Ammon's horn (tissue), 1 donor: ENCODE results near the gene GLDN.

Experiments
- DNase-seq: peaks from one replicate; pipeline ENCODE4 v3.0.0-alpha.2; 2016; ENCODE audit warnings: low spot score

Gene GLDN

GRCh38 chr15:51322621-51323296 lies 18.7 kb upstream of the GLDN start:
- peak; percentile 39 for DNase-seq

GRCh38 chr15:51323749-51324148 lies 17.7 kb upstream of the GLDN start:
- no peak for DNase-seq

GRCh38 chr15:51325167-51325566 lies 16.3 kb upstream of the GLDN start:
- DNase-seq: no peak

GRCh38 chr15:51327081-51327480 lies 14.4 kb upstream of the GLDN start:
- no peak for DNase-seq

- no peak for DNase-seq
These were observed 12.5 kb upstream of the GLDN start for GRCh38 chr15:51328926-51329325.

- DNase-seq: no peak
These were observed 10.3 kb upstream of the GLDN start for GRCh38 chr15:51331141-51331540.

GRCh38 chr15:51332206-51333147 lies 9.0 kb upstream of the GLDN start:
- DNase-seq: peak; percentile 66

- DNase-seq: no peak
These were observed 7.9 kb upstream of the GLDN start for GRCh38 chr15:51333571-51333970.

- no peak for DNase-seq
These were observed 7.4 kb upstream of the GLDN start for GRCh38 chr15:51334011-51334451.

- DNase-seq: no peak
These were observed 6.4 kb upstream of the GLDN start for GRCh38 chr15:51335087-51335486.

GRCh38 chr15:51335538-51336410 lies 5.7 kb upstream of the GLDN start:
- no peak for DNase-seq

- DNase-seq: no peak
These were observed 3.0 kb upstream of the GLDN start, which contains the start of gene CYP19A1 for GRCh38 chr15:51338496-51338895. Gene CYP19A1, minus strand, starts transcription at chr15:51338596. Its CDS starts 95,684 bp downstream, at chr15:51242912.

- DNase-seq: no peak
These were observed 958 bp downstream of the GLDN start for GRCh38 chr15:51342227-51342999.

- no peak for DNase-seq
These were observed 2.0 kb downstream of the GLDN start for GRCh38 chr15:51343466-51343865.

- no peak for DNase-seq
These were observed 4.7 kb downstream of the GLDN start for GRCh38 chr15:51346136-51346535.

GRCh38 chr15:51348688-51349087 lies 7.2 kb downstream of the GLDN start:
- DNase-seq: peak; percentile 86

- DNase-seq: peak; percentile 64
These were observed 7.8 kb downstream of the GLDN start for GRCh38 chr15:51349156-51349844.

GRCh38 chr15:51350723-51351122 lies 9.3 kb downstream of the GLDN start:
- no peak for DNase-seq

GRCh38 chr15:51353976-51354375 lies 12.5 kb downstream of the GLDN start:
- no peak for DNase-seq

- no peak for DNase-seq
These were observed 13.6 kb downstream of the GLDN start for GRCh38 chr15:51355096-51355495.

- DNase-seq: no peak
These were observed 14.7 kb downstream of the GLDN start for GRCh38 chr15:51356147-51356546.
